Endothelial cell of umbilical vein (primary cell): ENCODE measurements around the gene EDAR. TPM values are rescaled to one million over a fixed set of nuclear protein-coding genes. Genes with fewer than 3 reads are reported as not detected.

ENCODE experiments used
- BruUV-seq: library from RNA; stranded (reverse); fragments of 400-500 nt; replicated peaks from 2 replicates; lab custom pipeline; 2021; lab: Mats Ljungman, UMichigan
- CTCF ChIA-PET: fragments of 300-600, 350-600 bp; sonication (Branson Sonifier 250); formaldehyde crosslinking; loops from one replicate; lab custom pipeline; 2021; ENCODE audit warnings: antibody characterized with exemption, inconsistent platforms; lab: Charles Lee
- POLR2A ChIA-PET: fragments of 300-600, 350-600 bp; sonication (Branson Sonifier 250); formaldehyde crosslinking; loops from one replicate; lab custom pipeline; 2021; ENCODE audit warnings: antibody characterized with exemption, inconsistent platforms; lab: Charles Lee
- DNase-seq: peaks from one replicate; pipeline ENCODE4 v3.0.0-alpha.2; 2011; ENCODE audit warnings: low read depth, low spot score
- FAIRE-seq: peaks from 2 replicates; lab custom pipeline; 2011; peaks lifted over from hg19 to GRCh38; lab: Jason Lieb, UNC
- H2AFZ ChIP-seq: 2 replicates; pipeline ENCODE4 v1.6.0; 2012; ENCODE audit warnings: low read depth, low read length, control low read depth, inconsistent platforms
- H3K27ac ChIP-seq: 2 replicates; pipeline ENCODE4 v1.5.1; 2011; ENCODE audit warnings: low read depth, mild to moderate bottlenecking, control low read depth, low read length, moderate library complexity; ENCODE audit not compliant: insufficient read depth
- H3K27me3 ChIP-seq, 2 experiments: 2 replicates each; pipeline versions ENCODE4 v1.6.0 to v1.6.1; 2011; ENCODE audit warnings: low read length in 2 of 2, mixed read lengths in 1 of 2; ENCODE audit not compliant: control insufficient read depth in 2 of 2, insufficient read depth in 2 of 2
- H3K36me3 ChIP-seq, 2 experiments: 2 replicates in 1 of 2; 3 replicates in 1 of 2; pipeline ENCODE4 v1.5.1; 2011; ENCODE audit warnings: low read length in 2 of 2, mild to moderate bottlenecking in 1 of 2, moderate library complexity in 1 of 2; ENCODE audit not compliant: control insufficient read depth in 2 of 2, insufficient read depth in 2 of 2; ENCODE audit errors: extremely low read depth in 1 of 2
- H3K4me1 ChIP-seq: 3 replicates; pipeline ENCODE4 v1.5.1; 2011; ENCODE audit warnings: mild to moderate bottlenecking, low read length; ENCODE audit not compliant: control insufficient read depth, insufficient read depth; ENCODE audit errors: extremely low read depth
- H3K4me2 ChIP-seq: 2 replicates; pipeline ENCODE4 v1.6.1; 2011; ENCODE audit warnings: low read length, control low read depth, mixed read lengths; ENCODE audit not compliant: insufficient read depth
- H3K4me3 ChIP-seq, 3 experiments: fragments of 200-600 bp in 1 of 3; sonication (generic), shearing (Covaris generic) in 1 of 3; replicated peaks in 1 of 3; 2 replicates each; pipeline ENCODE4 v1.5.1; 2011 to 2016; ENCODE audit warnings: control low read depth in 3 of 3, low read length in 3 of 3, mild to moderate bottlenecking in 2 of 3, inconsistent platforms in 1 of 3, low read depth in 1 of 3, moderate library complexity in 1 of 3; ENCODE audit not compliant: insufficient read depth in 1 of 3
- H3K79me2 ChIP-seq: 2 replicates; pipeline ENCODE4 v1.6.0; 2012; ENCODE audit warnings: low read length, inconsistent platforms; ENCODE audit not compliant: control insufficient read depth, insufficient read depth
- H3K9ac ChIP-seq: replicated peaks from 2 replicates; pipeline ENCODE3; 2011; ENCODE audit warnings: low read length, control low read depth; ENCODE audit not compliant: insufficient read depth; ENCODE audit errors: extremely low read depth
- H3K9me1 ChIP-seq: replicated peaks from 3 replicates; pipeline ENCODE4 v1.6.0; 2011; ENCODE audit warnings: mild to moderate bottlenecking, low read length; ENCODE audit not compliant: control insufficient read depth, insufficient read depth; ENCODE audit errors: extremely low read depth
- H3K9me3 ChIP-seq: replicated peaks from 2 replicates; pipeline ENCODE4 v1.5.1; 2012; ENCODE audit warnings: low read length, inconsistent platforms; ENCODE audit not compliant: control insufficient read depth, insufficient read depth
- H4K20me1 ChIP-seq: replicated peaks from 2 replicates; pipeline ENCODE3; 2011; ENCODE audit warnings: mild to moderate bottlenecking, low read length; ENCODE audit not compliant: control insufficient read depth, insufficient read depth; ENCODE audit errors: extremely low read depth
- CTCF ChIP-seq, 2 donors: IDR thresholded peaks; 1 replicate in 1 of 2; 2 replicates in 1 of 2; pipeline ENCODE4 v1.5.1; 2011; ENCODE audit warnings: low read length in 2 of 2, mild to moderate bottlenecking in 2 of 2, moderate library complexity in 2 of 2, control low read depth in 1 of 2, inconsistent platforms in 1 of 2, low read depth in 1 of 2; ENCODE audit not compliant: insufficient read depth in 1 of 2; ENCODE audit errors: extremely low read depth in 1 of 2
- EZH2 ChIP-seq: IDR thresholded peaks from 2 replicates; pipeline ENCODE4 v1.6.1; 2012; ENCODE audit warnings: borderline replicate concordance, low read depth, mild to moderate bottlenecking, moderate library complexity, low read length, inconsistent platforms; ENCODE audit not compliant: severe bottlenecking
- FOS ChIP-seq: IDR thresholded peaks from 2 replicates; pipeline ENCODE4 v1.6.1; 2011; ENCODE audit warnings: mild to moderate bottlenecking, low read length, moderate library complexity, borderline replicate concordance; ENCODE audit not compliant: insufficient read depth
- GATA2 ChIP-seq: IDR thresholded peaks from 2 replicates; pipeline ENCODE4 v1.7.0; 2011; ENCODE audit warnings: low read depth, mild to moderate bottlenecking, moderate library complexity, mixed read lengths, low read length; ENCODE audit not compliant: insufficient read length, insufficient read depth
- JUN ChIP-seq: IDR thresholded peaks from 2 replicates; pipeline ENCODE4 v1.6.1; 2011; ENCODE audit warnings: borderline replicate concordance, low read depth; ENCODE audit not compliant: insufficient read length, insufficient read depth
- MAX ChIP-seq: IDR thresholded peaks from 2 replicates; pipeline ENCODE4 v1.6.1; 2011; ENCODE audit not compliant: insufficient read depth, insufficient read length
- MYC ChIP-seq: IDR thresholded peaks from one replicate; pipeline ENCODE4 v1.6.1; 2011; ENCODE audit warnings: mild to moderate bottlenecking, low read depth, low read length
- POLR2A ChIP-seq: IDR thresholded peaks from 2 replicates; pipeline ENCODE4 v1.6.1; 2012; ENCODE audit warnings: low read depth, mild to moderate bottlenecking, control low read depth, low read length
- POLR2AphosphoS5 ChIP-seq: IDR thresholded peaks from 2 replicates; pipeline ENCODE4 v1.6.1; 2012; ENCODE audit warnings: low read depth, mild to moderate bottlenecking, control low read depth, low read length, moderate library complexity; ENCODE audit not compliant: insufficient read depth
- dilution Hi-C: fragments of 300-500 bp; cut with MboI; formaldehyde crosslinking; loops from one replicate; pipeline ENCODE4 v1.15.0; 2019; ENCODE audit warnings: low sequenced_read_pairs; ENCODE audit not compliant: extremely low pct_ligation_motif_present
- intact Hi-C: fragments of 100-400 bp; cut with micrococcal nuclease; formaldehyde crosslinking; loops from one replicate; pipeline ENCODE4 v1.10.0; 2022
- polyA plus RNA-seq, 4 experiments: library from polyadenylated mRNA; depleted of rRNA in 3 of 4; stranded (reverse) in 3 of 4; unstranded in 1 of 4; fragments of >200 nt; gene quantifications; 2 replicates each; pipeline versions ENCODE4 v1.2.1 to v1.2.3, GENCODE V29; 2011 to 2012; ENCODE audit warnings: missing spikeins in 1 of 4
- total RNA-seq: library from RNA; stranded (reverse); gene quantifications from 2 replicates; pipeline ENCODE4 v1.2.3, GENCODE V29; 2021

EDAR gene
- total and polyA plus RNA-seq, 2 donors (not counting 3 experiments of a cell fraction or from before 2014, with no cell fraction given), result not detected

- Histone ChIP-seq H3K4me3 (no peak overlapping the region), H3K36me3 (no peaks in the 10 kb centered on the region), H3K27me3 (no peaks in the 10 kb centered on the region), H3K4me1 (no peaks in the 10 kb centered on the region), H2AFZ (no peak overlapping the region), H3K9me3 (no peaks in the 10 kb centered on the region), H3K27ac (no peak overlapping the region), H3K9ac (no peak overlapping the region), H3K4me2 (no peak overlapping the region), H3K9me1 (no peaks in the 10 kb centered on the region), H4K20me1 (no peaks in the 10 kb centered on the region), H3K79me2 (no peaks in the 10 kb centered on the region)
- FAIRE-seq (no peak), DNase-seq (no peak)
- CTCF ChIA-PET, result no interaction called here
- no TSS peak for BruUV-seq
- dilution Hi-C loops (no loop called here), intact Hi-C loops (no loop called here)
- TF ChIP-seq EZH2 (no peak), CTCF (IDR thresholded peaks at IDR 0.05; ENCODE audit: extremely low read depth in 1 of 2, insufficient read depth in 1 of 2, low read depth in 1 of 2, low read length in 2 of 2) (no peak), FOS (no peak), JUN (no peak), GATA2 (no peak), POLR2A (no peak), MAX (no peak), MYC (no peak), POLR2AphosphoS5 (no peak)
- POLR2A ChIA-PET, result no interaction called here
These were observed 69.2 kb downstream of the EDAR start for GRCh38 chr2:108919571-108920373.
